ENCODE data around the gene SP8. TPM values are rescaled to one million over a fixed set of nuclear protein-coding genes. Genes with fewer than 3 reads are reported as not detected.

SP8 gene
- total RNA-seq, 1 donor from 2014 or later = not detected

- no peak overlapping the region for H3K27ac ChIP-seq
- DNase-seq = no peak
- intact Hi-C loops (cut with DNase I) = no loop called here
- TF ChIP-seq CTCF (IDR thresholded peaks at IDR 0.05) = no peak
- no peak overlapping the region for H3K4me3 ChIP-seq
- peaks cover 97% of the 10 kb centered on the region for H3K27me3 ChIP-seq
- no peaks in the 10 kb centered on the region for H3K36me3 ChIP-seq
- no peaks in the 10 kb centered on the region for H3K9me3 ChIP-seq
- ATAC-seq = no peak
- H3K4me1 ChIP-seq = peaks cover 7% of the 10 kb centered on the region
Measured at GRCh38 chr7:20776942-20777341, 9.7 kb downstream of the SP8 start.

GRCh38 chr7:20776214-20776911 is 10.3 kb downstream of the SP8 start:
- peaks cover 7% of the 10 kb centered on the region for H3K4me1 ChIP-seq
- DNase-seq = no peak
- ATAC-seq = no peak
- intact Hi-C loops (cut with DNase I) = no loop called here
- H3K27me3 ChIP-seq = peaks cover 98% of the 10 kb centered on the region
- TF ChIP-seq CTCF (IDR thresholded peaks at IDR 0.05) = no peak
- H3K27ac ChIP-seq = no peak overlapping the region
- no peaks in the 10 kb centered on the region for H3K9me3 ChIP-seq
- no peak overlapping the region for H3K4me3 ChIP-seq
- no peaks in the 10 kb centered on the region for H3K36me3 ChIP-seq

- H3K36me3 ChIP-seq = no peaks in the 10 kb centered on the region
- DNase-seq (no peak), ATAC-seq (no peak)
- intact Hi-C loops (cut with DNase I) = no loop called here
- no peaks in the 10 kb centered on the region for H3K27me3 ChIP-seq
- no peak overlapping the region for H3K27ac ChIP-seq
- no peak overlapping the region for H3K4me3 ChIP-seq
- no peaks in the 10 kb centered on the region for H3K9me3 ChIP-seq
- no peaks in the 10 kb centered on the region for H3K4me1 ChIP-seq
- TF ChIP-seq CTCF (IDR thresholded peaks at IDR 0.05) = no peak
Measured at GRCh38 chr7:20754001-20754400, 32.7 kb downstream of the SP8 start.

- Histone ChIP-seq H3K27ac (no peak overlapping the region), H3K9me3 (no peaks in the 10 kb centered on the region), H3K27me3 (no peaks in the 10 kb centered on the region), H3K4me3 (no peak overlapping the region), H3K36me3 (no peaks in the 10 kb centered on the region), H3K4me1 (no peaks in the 10 kb centered on the region)
- ATAC-seq = no peak
- no peak for DNase-seq
- intact Hi-C loops (cut with DNase I) = no loop called here
- TF ChIP-seq CTCF (IDR thresholded peaks at IDR 0.05) = no peak
Measured at GRCh38 chr7:20749906-20750305, 36.8 kb downstream of the SP8 start.

GRCh38 chr7:20748853-20749252 is 37.8 kb downstream of the SP8 start:
- H3K9me3 ChIP-seq = no peaks in the 10 kb centered on the region
- H3K36me3 ChIP-seq = no peaks in the 10 kb centered on the region
- intact Hi-C loops (cut with DNase I) = no loop called here
- no peak for ATAC-seq
- H3K27me3 ChIP-seq = no peaks in the 10 kb centered on the region
- no peak for DNase-seq
- no peak overlapping the region for H3K4me3 ChIP-seq
- H3K4me1 ChIP-seq = no peaks in the 10 kb centered on the region
- no peak overlapping the region for H3K27ac ChIP-seq
- TF ChIP-seq CTCF (IDR thresholded peaks at IDR 0.05) = no peak

- no peaks in the 10 kb centered on the region for H3K9me3 ChIP-seq
- ATAC-seq (no peak), DNase-seq (no peak)
- no peaks in the 10 kb centered on the region for H3K27me3 ChIP-seq
- TF ChIP-seq CTCF (IDR thresholded peaks at IDR 0.05) = no peak
- no peaks in the 10 kb centered on the region for H3K4me1 ChIP-seq
- H3K4me3 ChIP-seq = no peak overlapping the region
- no peak overlapping the region for H3K27ac ChIP-seq
- intact Hi-C loops (cut with DNase I) = no loop called here
- H3K36me3 ChIP-seq = no peaks in the 10 kb centered on the region
Measured at GRCh38 chr7:20747001-20747400, 39.7 kb downstream of the SP8 start.

Data from upper lobe of right lung (tissue), 1 donor.